Lung (tissue), 12 donors: ENCODE data around the gene KCNK18. TPM values are rescaled to one million over a fixed set of nuclear protein-coding genes. Genes with fewer than 3 reads are reported as not detected.

ENCODE experiments used
- ATAC-seq: fragments of 200-7000 bp; cut with Tn5 transposase; one replicate; pipeline ENCODE4 v1.9.1; 2020; ENCODE audit warnings: moderate number of reproducible peaks; ENCODE audit not compliant: insufficient read depth, low FRiP score
- DNase-seq, 3 donors: peaks; one replicate each; pipeline ENCODE4 v3.0.0-alpha.2; 2013 to 2017
- H3K27ac ChIP-seq, 2 donors: one replicate each; pipeline ENCODE4 v1.5.1; 2013; ENCODE audit warnings: mild to moderate bottlenecking in 2 of 2, moderate library complexity in 2 of 2, control low read depth in 1 of 2, inconsistent platforms in 1 of 2, low read depth in 1 of 2, low read length in 1 of 2
- H3K27me3 ChIP-seq, 3 donors: one replicate each; pipeline ENCODE4 v1.5.1; 2013; ENCODE audit warnings: low read length in 2 of 3; ENCODE audit not compliant: control insufficient read depth in 3 of 3, insufficient read depth in 3 of 3
- H3K36me3 ChIP-seq, 4 donors: one replicate each; pipeline ENCODE4 v1.5.1; 2013; ENCODE audit warnings: low read length in 4 of 4, mild to moderate bottlenecking in 1 of 4, moderate library complexity in 1 of 4; ENCODE audit not compliant: control insufficient read depth in 4 of 4, insufficient read depth in 4 of 4
- H3K4me1 ChIP-seq, 5 donors: one replicate each; pipeline ENCODE4 v1.5.1; 2013; ENCODE audit warnings: low read length in 5 of 5, mild to moderate bottlenecking in 2 of 5, moderate library complexity in 1 of 5; ENCODE audit not compliant: control insufficient read depth in 5 of 5, insufficient read depth in 5 of 5
- H3K4me3 ChIP-seq: one replicate; pipeline ENCODE4 v1.5.1; 2013; ENCODE audit warnings: mild to moderate bottlenecking, control low read depth, moderate library complexity
- H3K9ac ChIP-seq, 2 donors: one replicate each; pipeline ENCODE4 v1.5.1; 2013; ENCODE audit warnings: low read length in 2 of 2, control low read depth in 1 of 2; ENCODE audit not compliant: insufficient read depth in 1 of 2
- H3K9me3 ChIP-seq, 4 donors: one replicate each; pipeline ENCODE4 v1.5.1; 2013; ENCODE audit warnings: low read length in 3 of 4, mild to moderate bottlenecking in 1 of 4, moderate library complexity in 1 of 4; ENCODE audit not compliant: control insufficient read depth in 4 of 4, insufficient read depth in 3 of 4
- CTCF ChIP-seq: IDR thresholded peaks from 2 replicates; pipeline ENCODE4 v1.5.1; 2012; ENCODE audit warnings: mild to moderate bottlenecking; ENCODE audit errors: control extremely low read depth, extremely low read depth
- WGBS, 2 donors: extraction: QIAGEN DNeasy Blood & Tissue Kit; methylation state at CpG; one replicate each; pipeline ENCODE4 v1.1.7; 2013; 5-methylcytosine and 5-hydroxymethylcytosine counted together
- polyA plus RNA-seq, 2 donors: library from polyadenylated mRNA; stranded (reverse); fragments of 200-250 nt; gene quantifications; one replicate each; pipeline ENCODE4 v1.2.1, GENCODE V29; 2013
- total RNA-seq, 2 donors: library from RNA; depleted of rRNA in 1 of 2; stranded (reverse); fragments of >200 nt in 1 of 2; gene quantifications; one replicate each; pipeline ENCODE4 v1.2.1, GENCODE V29; 2014 to 2021
- donor health status: control.
- donor health status: control.
- donor health status: Bipolar disorder and iron deficiency.
- donor health status: healthy.
- donor health status: DM: yes; HTN: yes; CAD: no.

KCNK18 gene
- total and polyA plus RNA-seq, 4 donors = not detected

GRCh38 chr10:117241541-117242462 lies 44.5 kb downstream of the KCNK18 start:
- DNase-seq (no peak), ATAC-seq (no peak)
- Histone ChIP-seq H3K9me3 (peaks cover 0 to 4% (median 0%) of the 10 kb centered on the region in 4 donors), H3K9ac (no peak overlapping the region), H3K4me3 (no peak overlapping the region), H3K36me3 (no peaks in the 10 kb centered on the region), H3K4me1 (peaks cover 0 to 5% (median 0%) of the 10 kb centered on the region in 5 donors), H3K27me3 (peaks cover 11 to 51% (median 28%) of the 10 kb centered on the region in 3 donors), H3K27ac (no peak overlapping the region)
- 5 to 6% methylated on average over 32 to 56 of the region's 56 CpGs for WGBS, 2 donors
- TF ChIP-seq CTCF = no peak

DNA sequence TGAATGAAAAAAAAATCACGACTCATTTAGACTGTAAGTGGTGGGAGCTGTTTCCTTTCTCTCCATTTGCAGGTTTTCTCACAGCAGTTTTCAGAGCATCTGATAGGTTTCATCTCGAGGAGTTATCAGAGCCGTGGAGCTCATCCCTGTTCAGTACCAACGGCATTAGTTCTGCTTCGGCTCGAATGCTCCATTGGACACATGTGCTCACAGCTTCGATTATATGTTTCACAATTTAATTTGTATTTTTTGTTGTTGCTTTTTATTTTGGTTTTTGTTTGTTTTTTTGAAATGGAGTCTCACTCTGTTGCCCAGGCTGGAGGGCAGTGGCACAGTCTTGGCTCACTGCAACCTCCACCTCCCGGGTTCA lies 45.2 kb downstream of the KCNK18 start:
- Histone ChIP-seq H3K27ac (no peak overlapping the region), H3K9ac (no peak overlapping the region), H3K27me3 (peaks cover 11 to 49% (median 31%) of the 10 kb centered on the region in 3 donors), H3K4me1 (peaks cover 0 to 5% (median 0%) of the 10 kb centered on the region in 5 donors), H3K9me3 (peaks cover 0 to 3% (median 0%) of the 10 kb centered on the region in 4 donors), H3K4me3 (no peak overlapping the region), H3K36me3 (no peaks in the 10 kb centered on the region)
- WGBS, 2 donors = 84 to 89% methylated on average over 8 of the region's 8 CpGs
- ATAC-seq = no peak
- no peak for DNase-seq
- TF ChIP-seq CTCF = no peak

DNA sequence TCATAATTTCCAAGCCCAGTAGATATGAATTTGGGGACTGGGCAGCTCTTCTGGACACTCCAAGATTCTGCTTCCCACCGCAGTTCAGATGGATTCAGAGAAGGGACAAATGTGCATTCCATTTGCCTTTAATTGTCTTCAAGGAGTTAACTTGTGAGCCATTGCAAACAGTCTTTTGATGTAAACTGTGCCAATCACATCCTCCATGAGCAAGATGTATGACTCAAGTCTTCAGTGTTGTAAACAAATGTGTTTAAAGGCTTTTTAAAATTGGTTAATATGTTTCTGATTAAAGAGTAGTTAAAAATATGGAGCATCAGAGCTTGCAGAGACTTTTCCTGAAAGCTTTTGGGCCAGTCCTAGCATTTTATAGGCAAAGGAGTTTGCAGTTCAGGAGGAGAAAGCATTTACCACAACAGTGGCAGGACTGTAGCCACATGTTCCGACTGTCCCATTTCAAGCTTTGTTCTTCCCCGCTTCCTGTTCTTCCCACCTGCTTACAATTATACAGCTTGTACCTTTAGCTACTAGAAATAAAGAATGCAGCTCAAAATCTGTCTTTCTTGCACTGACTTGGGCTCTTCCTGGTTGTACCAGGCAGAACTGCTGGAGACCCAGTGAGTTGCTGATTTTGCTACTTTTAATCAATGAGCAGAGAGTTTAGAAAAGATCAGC lies 49.8 kb downstream of the KCNK18 start:
- Histone ChIP-seq H3K9me3 (peaks cover 0 to 4% (median 0%) of the 10 kb centered on the region in 4 donors), H3K4me1 (no peaks in the 10 kb centered on the region), H3K27me3 (peaks cover 0 to 35% (median 25%) of the 10 kb centered on the region in 3 donors), H3K9ac (no peak overlapping the region), H3K27ac (no peak overlapping the region), H3K36me3 (no peaks in the 10 kb centered on the region), H3K4me3 (no peak overlapping the region)
- ATAC-seq (no peak), DNase-seq (no peak)
- WGBS, 2 donors = 75 to 81% methylated on average over 3 of the region's 3 CpGs
- no peak for TF ChIP-seq CTCF
